GM12872 (cell line): ENCODE data around the gene CHRND.

Experiments
- TF ChIP-seq, protein P1 (sequence below): IDR thresholded peaks from 3 replicates; pipeline ENCODE4 v1.5.1; 2011; ENCODE audit warnings: low read depth, mild to moderate bottlenecking, low read length, moderate library complexity; ENCODE audit not compliant: insufficient read depth

The CHRND gene

DNA sequence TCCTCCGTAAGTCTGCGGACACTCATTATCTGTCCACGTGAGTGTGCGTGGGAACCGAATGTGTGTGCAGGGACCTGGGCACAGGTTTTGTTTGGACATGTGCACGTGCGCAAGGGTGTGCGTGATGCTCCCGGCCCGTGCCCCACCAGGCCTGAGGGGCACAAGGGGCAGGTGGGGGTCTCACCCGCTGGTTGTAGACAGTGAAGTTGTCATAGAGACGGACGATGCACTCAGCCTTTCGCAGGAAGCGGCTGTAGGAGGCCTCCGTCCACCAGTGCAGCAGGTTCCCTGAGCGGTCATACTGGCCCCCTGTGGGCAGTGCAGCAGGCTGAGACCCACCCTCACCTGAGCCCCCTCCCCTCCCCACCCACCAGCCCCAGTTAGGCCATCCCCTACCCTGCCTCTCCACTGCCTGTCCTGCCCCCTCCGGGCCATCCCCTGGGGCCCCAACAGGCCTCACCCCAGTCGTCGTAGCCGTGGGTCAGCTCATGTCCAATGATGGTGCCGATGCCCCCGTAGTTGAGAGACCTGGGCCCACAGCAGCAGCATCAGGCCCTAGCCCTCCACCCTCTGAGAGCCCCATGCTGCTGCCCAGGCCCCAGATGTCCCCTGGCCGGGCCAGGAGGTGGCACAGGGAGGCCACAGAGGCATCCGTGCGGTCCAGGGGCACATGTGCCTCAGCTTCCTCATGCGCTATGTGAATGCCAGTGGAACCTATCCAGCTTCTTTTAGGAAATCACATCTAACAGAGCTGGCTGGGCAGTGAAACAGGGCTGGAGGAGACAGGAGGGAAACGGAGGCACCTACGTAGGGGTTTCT lies 44.4 kb upstream of the CHRND start:
- TF ChIP-seq, protein P1, sequence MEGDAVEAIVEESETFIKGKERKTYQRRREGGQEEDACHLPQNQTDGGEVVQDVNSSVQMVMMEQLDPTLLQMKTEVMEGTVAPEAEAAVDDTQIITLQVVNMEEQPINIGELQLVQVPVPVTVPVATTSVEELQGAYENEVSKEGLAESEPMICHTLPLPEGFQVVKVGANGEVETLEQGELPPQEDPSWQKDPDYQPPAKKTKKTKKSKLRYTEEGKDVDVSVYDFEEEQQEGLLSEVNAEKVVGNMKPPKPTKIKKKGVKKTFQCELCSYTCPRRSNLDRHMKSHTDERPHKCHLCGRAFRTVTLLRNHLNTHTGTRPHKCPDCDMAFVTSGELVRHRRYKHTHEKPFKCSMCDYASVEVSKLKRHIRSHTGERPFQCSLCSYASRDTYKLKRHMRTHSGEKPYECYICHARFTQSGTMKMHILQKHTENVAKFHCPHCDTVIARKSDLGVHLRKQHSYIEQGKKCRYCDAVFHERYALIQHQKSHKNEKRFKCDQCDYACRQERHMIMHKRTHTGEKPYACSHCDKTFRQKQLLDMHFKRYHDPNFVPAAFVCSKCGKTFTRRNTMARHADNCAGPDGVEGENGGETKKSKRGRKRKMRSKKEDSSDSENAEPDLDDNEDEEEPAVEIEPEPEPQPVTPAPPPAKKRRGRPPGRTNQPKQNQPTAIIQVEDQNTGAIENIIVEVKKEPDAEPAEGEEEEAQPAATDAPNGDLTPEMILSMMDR, result no peak

DNA sequence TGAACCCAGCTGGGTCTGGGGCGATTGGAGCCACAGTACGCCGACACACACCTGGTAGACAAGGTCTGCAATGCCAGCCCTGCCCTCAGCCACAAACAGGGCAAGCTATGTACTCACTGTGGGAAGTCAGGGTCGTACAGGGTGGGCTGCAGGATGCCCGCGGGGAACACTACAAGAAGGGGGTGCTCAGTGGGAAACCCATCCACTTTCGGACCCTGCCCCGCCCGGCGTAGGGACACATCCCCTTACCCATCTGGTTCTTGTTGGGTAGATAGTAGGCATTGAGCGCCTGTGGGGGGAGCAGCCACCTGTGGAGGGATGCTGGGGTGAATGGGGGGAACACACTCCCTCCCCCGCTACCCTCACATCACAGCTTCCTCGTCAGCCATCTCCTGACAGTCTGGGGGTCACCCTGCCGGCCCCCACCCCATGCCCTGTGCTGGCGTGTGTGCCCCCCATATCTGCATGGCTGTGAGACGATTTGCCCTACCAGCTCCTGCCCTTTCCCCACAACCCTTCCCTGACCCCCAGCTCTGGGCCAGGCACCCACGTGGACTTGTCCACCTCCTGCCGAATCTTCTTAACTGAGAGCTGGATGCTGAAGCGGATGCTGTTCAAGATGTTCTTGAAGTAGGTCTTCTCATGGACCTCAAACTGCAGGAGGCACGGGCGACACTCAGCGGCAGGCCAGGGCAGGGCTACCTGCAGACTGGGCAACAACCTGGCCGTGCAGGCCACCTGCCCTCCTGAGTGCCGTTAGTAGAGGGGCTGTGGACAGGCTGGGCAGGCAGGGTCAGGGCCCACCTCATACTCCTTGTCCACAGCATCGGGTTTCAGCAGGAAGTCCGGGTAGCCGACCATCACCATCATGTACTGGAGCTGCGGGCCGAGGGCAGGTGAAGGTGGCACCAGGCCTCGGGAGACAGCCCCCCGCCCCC lies 43.4 kb upstream of the CHRND start:
- TF ChIP-seq, protein P1, result no peak

DNA sequence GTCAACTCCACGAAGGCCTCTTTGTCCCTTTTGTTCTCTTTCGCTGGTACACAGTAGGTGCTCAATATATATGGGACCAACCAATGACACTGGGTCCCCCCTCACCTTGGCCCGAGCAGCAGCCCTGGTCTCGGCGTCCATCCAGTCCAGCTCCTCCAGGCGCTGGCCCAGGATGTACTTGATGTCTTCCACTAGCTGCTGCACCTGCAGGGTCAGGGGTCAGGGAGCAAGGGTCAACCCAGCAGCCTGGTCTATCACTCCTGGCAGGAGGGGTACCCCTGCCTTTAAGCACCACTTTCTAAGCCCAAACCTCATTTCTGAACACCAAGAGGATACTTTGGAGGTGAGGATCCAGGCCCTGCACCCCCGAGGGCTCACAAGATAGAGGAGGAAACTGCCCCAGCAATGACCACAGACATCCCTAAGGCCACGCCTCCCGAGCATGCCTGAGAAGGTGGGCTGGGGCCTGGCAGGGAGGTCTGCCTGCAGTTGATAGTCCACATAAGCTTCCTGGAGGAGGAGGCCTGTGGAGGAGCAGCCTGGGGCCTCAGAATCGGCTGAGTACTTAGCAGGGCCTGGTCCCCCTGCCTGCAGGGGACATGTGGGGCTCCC lies 42.5 kb upstream of the CHRND start:
- TF ChIP-seq, protein P1, result no peak

DNA sequence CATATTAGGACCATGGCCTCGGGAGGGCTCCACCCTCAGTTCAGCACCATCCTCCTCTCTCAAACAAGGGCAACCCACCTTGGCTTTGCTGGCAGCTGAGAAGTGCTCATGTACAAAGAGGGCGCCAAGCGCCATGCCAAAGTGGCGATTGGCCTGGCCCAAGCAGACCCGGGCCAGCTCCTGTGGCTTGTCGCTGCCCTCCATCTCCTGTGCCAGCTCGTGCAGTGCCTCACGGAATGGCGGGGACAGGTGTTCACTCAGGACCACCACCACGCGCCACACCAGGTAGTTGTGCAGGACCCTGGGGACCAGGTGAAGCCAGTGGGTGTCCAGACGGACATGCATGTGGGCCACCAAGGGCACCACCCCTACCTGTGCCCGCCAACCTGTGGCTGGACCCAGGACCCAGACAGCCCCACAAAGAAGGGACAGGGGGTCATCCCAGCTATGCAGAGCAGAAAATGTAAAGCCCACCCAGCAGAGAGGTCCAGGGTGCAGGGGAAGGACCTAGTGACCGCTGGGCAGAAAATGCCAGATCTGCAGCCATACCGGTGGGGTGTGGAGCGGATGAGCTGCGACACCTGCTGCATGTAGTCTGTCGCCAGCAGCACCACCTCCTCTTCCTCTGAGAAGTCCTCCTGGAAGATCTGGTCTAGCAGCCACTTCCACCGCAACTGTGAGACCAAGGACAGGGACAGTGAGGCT lies 41.9 kb upstream of the CHRND start:
- TF ChIP-seq, protein P1, result no peak

DNA sequence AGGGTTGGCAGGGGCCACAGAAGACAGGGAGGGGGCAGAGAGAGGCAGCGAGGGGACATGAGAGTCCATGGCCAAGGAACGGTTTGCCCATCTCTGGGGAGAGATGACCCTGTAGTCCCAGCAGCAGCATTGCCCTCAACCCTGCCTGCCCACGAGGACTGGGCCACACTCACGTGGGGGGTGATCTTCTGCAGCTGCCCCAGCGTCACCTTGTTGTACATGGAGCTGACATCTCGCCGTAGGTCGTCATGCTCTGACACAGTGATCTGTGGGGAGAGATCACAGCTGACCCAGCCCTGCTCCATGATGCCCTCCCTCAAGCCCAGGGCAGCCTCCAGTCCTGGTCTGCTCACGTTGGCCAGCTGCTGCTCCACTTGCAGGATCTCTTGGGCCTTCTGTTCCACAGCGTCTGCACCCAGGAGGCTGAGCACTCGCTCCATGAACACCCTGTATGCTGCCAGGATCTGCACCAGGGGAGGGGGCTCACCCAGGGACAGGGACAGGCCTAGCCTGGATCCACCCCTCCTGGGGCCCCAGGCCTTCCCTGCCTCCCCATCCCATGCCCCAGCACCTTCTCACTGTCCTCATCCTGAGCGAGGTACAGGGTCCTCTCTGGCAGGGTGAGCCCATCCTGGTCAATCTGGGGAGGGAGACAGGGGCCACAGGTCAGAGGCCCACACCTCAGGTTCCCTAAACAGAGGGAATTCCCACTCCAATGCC lies 41.2 kb upstream of the CHRND start:
- TF ChIP-seq, protein P1, result no peak

DNA sequence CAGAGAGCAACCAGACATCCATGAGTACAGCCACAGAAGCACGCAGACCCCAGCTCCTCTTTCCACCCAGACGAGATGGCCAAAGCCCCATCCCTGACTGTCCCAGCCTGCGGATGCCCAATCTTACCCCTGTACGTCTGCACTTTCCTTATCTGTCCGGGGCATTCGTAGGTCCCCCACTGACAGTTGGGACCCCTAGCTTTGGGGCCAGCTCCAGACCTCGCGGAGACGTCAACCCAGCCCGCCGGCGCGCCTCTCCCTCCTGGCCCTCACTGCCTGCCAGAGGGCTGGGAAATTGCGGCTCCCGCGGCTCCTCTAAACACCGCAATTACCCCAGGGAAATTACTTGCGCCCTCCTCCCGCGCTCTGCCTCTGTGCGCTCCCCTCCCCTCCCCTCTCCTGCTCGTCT lies 40.6 kb upstream of the CHRND start:
- TF ChIP-seq, protein P1, result no peak
